ENCODE results near the gene ATRN. TPM values are rescaled to one million over a fixed set of nuclear protein-coding genes. Genes with fewer than 3 reads are reported as not detected.
"Not testable (repeated sequence)": the region's sequence is repeated elsewhere in the genome, so short reads cannot be mapped to it uniquely, and the experiment has no call there.

Gene ATRN
- total RNA-seq (2014; rRNA removed; shearing (Covaris generic)): 11.2 and 21.6 TPM in 2 replicates

- in situ Hi-C loops (cut with HindIII; ENCODE audit: low sequenced_read_pairs): no loop called here
- DNase-seq (ENCODE audit: low spot score): peak; percentile 83
Measured at GRCh38 chr20:3470627-3471396, at the start of gene ATRN. Gene ATRN (plus strand): TSS chr20:3471018. CDS start chr20:3471108, 90 bp downstream.

GRCh38 chr20:3421985-3422384, 48.8 kb upstream of the ATRN start:
- in situ Hi-C loops (cut with HindIII; ENCODE audit: low sequenced_read_pairs): no loop called here
- no peak for DNase-seq (ENCODE audit: low spot score)

- in situ Hi-C loops (cut with HindIII; ENCODE audit: low sequenced_read_pairs): no loop called here
- no peak for DNase-seq (ENCODE audit: low spot score)
Measured at GRCh38 chr20:3423126-3423525, 47.7 kb upstream of the ATRN start.

GRCh38 chr20:3426766-3427165, 44.1 kb upstream of the ATRN start:
- in situ Hi-C loops (cut with HindIII; ENCODE audit: low sequenced_read_pairs); DNase-seq (ENCODE audit: low spot score): not testable (repeated sequence)

GRCh38 chr20:3430376-3431069, 40.3 kb upstream of the ATRN start:
- no peak for DNase-seq (ENCODE audit: low spot score)
- in situ Hi-C loops (cut with HindIII; ENCODE audit: low sequenced_read_pairs): no loop called here

GRCh38 chr20:3431109-3431508, 39.7 kb upstream of the ATRN start:
- no peak for DNase-seq (ENCODE audit: low spot score)
- in situ Hi-C loops (cut with HindIII; ENCODE audit: low sequenced_read_pairs): no loop called here

- in situ Hi-C loops (cut with HindIII; ENCODE audit: low sequenced_read_pairs): no loop called here
- no peak for DNase-seq (ENCODE audit: low spot score)
Measured at GRCh38 chr20:3432844-3433243, 38.0 kb upstream of the ATRN start.

GRCh38 chr20:3433744-3434143, 37.1 kb upstream of the ATRN start:
- no peak for DNase-seq (ENCODE audit: low spot score)
- in situ Hi-C loops (cut with HindIII; ENCODE audit: low sequenced_read_pairs): no loop called here

GRCh38 chr20:3434232-3434631, 36.6 kb upstream of the ATRN start:
- DNase-seq (ENCODE audit: low spot score): no peak
- in situ Hi-C loops (cut with HindIII; ENCODE audit: low sequenced_read_pairs): no loop called here

- in situ Hi-C loops (cut with HindIII; ENCODE audit: low sequenced_read_pairs): no loop called here
- no peak for DNase-seq (ENCODE audit: low spot score)
Measured at GRCh38 chr20:3436864-3437574, 33.8 kb upstream of the ATRN start.

- no peak for DNase-seq (ENCODE audit: low spot score)
- in situ Hi-C loops (cut with HindIII; ENCODE audit: low sequenced_read_pairs): no loop called here
Measured at GRCh38 chr20:3446779-3447178, 24.0 kb upstream of the ATRN start.

- DNase-seq (ENCODE audit: low spot score): no peak
- in situ Hi-C loops (cut with HindIII; ENCODE audit: low sequenced_read_pairs): no loop called here
Measured at GRCh38 chr20:3447321-3447720, 23.5 kb upstream of the ATRN start.

- in situ Hi-C loops (cut with HindIII; ENCODE audit: low sequenced_read_pairs): no loop called here
- no peak for DNase-seq (ENCODE audit: low spot score)
Measured at GRCh38 chr20:3449319-3449718, 21.5 kb upstream of the ATRN start.

- in situ Hi-C loops (cut with HindIII; ENCODE audit: low sequenced_read_pairs): no loop called here
- no peak for DNase-seq (ENCODE audit: low spot score)
Measured at GRCh38 chr20:3452136-3452535, 18.7 kb upstream of the ATRN start.

- in situ Hi-C loops (cut with HindIII; ENCODE audit: low sequenced_read_pairs): no loop called here
- DNase-seq (ENCODE audit: low spot score): no peak
Measured at GRCh38 chr20:3452690-3453089, 18.1 kb upstream of the ATRN start.

GRCh38 chr20:3454831-3455230, 16.0 kb upstream of the ATRN start:
- in situ Hi-C loops (cut with HindIII; ENCODE audit: low sequenced_read_pairs): no loop called here
- DNase-seq (ENCODE audit: low spot score): no peak

GRCh38 chr20:3456648-3457047, 14.2 kb upstream of the ATRN start:
- no peak for DNase-seq (ENCODE audit: low spot score)
- in situ Hi-C loops (cut with HindIII; ENCODE audit: low sequenced_read_pairs): no loop called here

GRCh38 chr20:3459881-3460307, 10.9 kb upstream of the ATRN start:
- no peak for DNase-seq (ENCODE audit: low spot score)
- in situ Hi-C loops (cut with HindIII; ENCODE audit: low sequenced_read_pairs): no loop called here

- DNase-seq (ENCODE audit: low spot score): no peak
- in situ Hi-C loops (cut with HindIII; ENCODE audit: low sequenced_read_pairs): no loop called here
Measured at GRCh38 chr20:3461211-3461771, 9.5 kb upstream of the ATRN start.

Measured in G401 (cell line).